K562 (cell line): ENCODE data around the gene APC. TPM values are rescaled to one million over a fixed set of nuclear protein-coding genes. Genes with fewer than 3 reads are reported as not detected.

Experiments
- ATAC-seq: fragments of 200-7000 bp; cut with Tn5 transposase; 3 replicates; pipeline ENCODE4 v1.9.1; 2020; ENCODE audit warnings: moderate library complexity
- BruUV-seq: library from RNA; stranded (reverse); fragments of 400-500 nt; replicated peaks from 2 replicates; lab custom pipeline; 2021; lab: Mats Ljungman, UMichigan
- CTCF ChIA-PET: fragments of 300-600 bp; formaldehyde crosslinking; extraction: SDS; loops from one replicate; lab custom pipeline; 2021; ENCODE audit warnings: low intra/inter-chr PET ratio; lab: Yijun Ruan, JAX
- POLR2A ChIA-PET: fragments of 300-600, 350-650 bp; sonication (Branson Sonifier 250); formaldehyde crosslinking; extraction: SDS; loops from one replicate; lab custom pipeline; 2021; ENCODE audit warnings: antibody characterized with exemption, inconsistent platforms; lab: Yijun Ruan, JAX
- DNase-seq, 4 experiments: peaks; one replicate each; pipeline versions ENCODE4 v3.0.0 to v3.0.0-alpha.2; 2011 to 2018; ENCODE audit warnings: low spot score in 3 of 4, mixed read lengths in 3 of 4; ENCODE audit errors: extremely low read depth in 1 of 4
- FAIRE-seq: peaks from 2 replicates; lab custom pipeline; 2011; peaks lifted over from hg19 to GRCh38; lab: Jason Lieb, UNC
- H2AFZ ChIP-seq: 2 replicates; pipeline ENCODE4 v1.6.0; 2011; ENCODE audit warnings: low read depth, low read length, control low read depth, inconsistent platforms
- H3K27ac ChIP-seq: fragments of 200-600 bp; 3 replicates; pipeline ENCODE4 v1.8.0; 2011; ENCODE audit warnings: low read depth, mild to moderate bottlenecking, control low read depth, inconsistent platforms, low read length, moderate library complexity, mixed read lengths; ENCODE audit errors: extremely low read depth
- H3K27me3 ChIP-seq, 2 experiments: fragments of 300-600 bp in 1 of 2; 2 replicates in 1 of 2; 3 replicates in 1 of 2; pipeline versions ENCODE4 v1.6.0 to v1.8.0; 2011; ENCODE audit warnings: inconsistent platforms in 2 of 2, low read length in 2 of 2, mild to moderate bottlenecking in 1 of 2, mixed read lengths in 1 of 2, moderate library complexity in 1 of 2; ENCODE audit not compliant: control insufficient read depth in 2 of 2, insufficient read depth in 2 of 2
- H3K36me3 ChIP-seq: fragments of 300-600 bp; 3 replicates; pipeline ENCODE4 v1.8.0; 2011; ENCODE audit warnings: mild to moderate bottlenecking, low read length, inconsistent platforms; ENCODE audit not compliant: control insufficient read depth, insufficient read depth
- H3K4me1 ChIP-seq, 2 experiments: fragments of 200-600 bp in 1 of 2; replicated peaks in 1 of 2; 2 replicates in 1 of 2; 3 replicates in 1 of 2; pipeline versions ENCODE4 v1.5.1 to v1.8.0; 2011; ENCODE audit warnings: inconsistent platforms in 2 of 2, low read length in 2 of 2, mild to moderate bottlenecking in 1 of 2, mixed read lengths in 1 of 2, moderate library complexity in 1 of 2; ENCODE audit not compliant: control insufficient read depth in 2 of 2, insufficient read depth in 2 of 2
- H3K4me2 ChIP-seq: 2 replicates; pipeline ENCODE4 v1.6.1; 2011; ENCODE audit warnings: low read length, control low read depth, inconsistent platforms, mixed read lengths; ENCODE audit not compliant: insufficient read depth
- H3K4me3 ChIP-seq: fragments of 200-600 bp; sonication (generic), shearing (Covaris generic); 2 replicates; pipeline ENCODE4 v1.5.1; 2016; ENCODE audit warnings: control low read depth, inconsistent platforms
- H3K79me2 ChIP-seq: fragments of 200-600 bp; 3 replicates; pipeline ENCODE4 v1.8.0; 2011; ENCODE audit warnings: low read length, inconsistent platforms; ENCODE audit not compliant: control insufficient read depth, insufficient read depth
- H3K9ac ChIP-seq, 2 experiments: 2 replicates each; pipeline versions ENCODE4 v1.6.0 to v1.6.1; 2011; ENCODE audit warnings: low read depth in 2 of 2, low read length in 2 of 2, control low read depth in 1 of 2, inconsistent platforms in 1 of 2, mild to moderate bottlenecking in 1 of 2, mixed read lengths in 1 of 2; ENCODE audit not compliant: insufficient read depth in 1 of 2
- H3K9me1 ChIP-seq: one replicate; pipeline ENCODE4 v1.6.0; 2011; ENCODE audit warnings: inconsistent platforms, mild to moderate bottlenecking, low read length, moderate library complexity; ENCODE audit not compliant: control insufficient read depth, insufficient read depth
- H3K9me3 ChIP-seq: replicated peaks from 2 replicates; pipeline ENCODE4 v1.5.1; 2011; ENCODE audit warnings: low read depth, low read length, inconsistent platforms; ENCODE audit not compliant: control insufficient read depth, insufficient read depth
- H4K20me1 ChIP-seq: replicated peaks from 2 replicates; pipeline ENCODE4 v1.6.1; 2011; ENCODE audit warnings: low read length, inconsistent platforms, mixed read lengths; ENCODE audit not compliant: control insufficient read depth, insufficient read depth
- CTCF ChIP-seq, 3 experiments: IDR thresholded peaks in 2 of 3; conservative IDR thresholded peaks in 1 of 3; 2 replicates each; pipeline ENCODE4 v1.5.1; 2011 to 2012; ENCODE audit warnings: low read length in 3 of 3, mild to moderate bottlenecking in 3 of 3, control low read depth in 2 of 3, improper control_type of control experiment in 1 of 3, inconsistent platforms in 1 of 3, low read depth in 1 of 3, mixed read lengths in 1 of 3, moderate library complexity in 1 of 3; ENCODE audit not compliant: insufficient read depth in 2 of 3
- CXXC5 ChIP-seq: fragments of 250-450 bp; sonication (Bioruptor Pico); IDR thresholded peaks from 2 replicates; pipeline ENCODE4 v1.8.0; 2022; ENCODE audit warnings: inconsistent platforms, mild to moderate bottlenecking, moderate library complexity
- DACH1 ChIP-seq: fragments of 450-650 bp; IDR thresholded peaks from 2 replicates; pipeline ENCODE4 v1.6.1; 2018; ENCODE audit not compliant: partially characterized antibody
- DEAF1 ChIP-seq: fragments of 450-650 bp; formaldehyde crosslinking; IDR thresholded peaks from 2 replicates; pipeline ENCODE4 v1.4.0; 2020; ENCODE audit warnings: mild to moderate bottlenecking, moderate library complexity
- HDAC8 ChIP-seq: fragments of 450-650 bp; IDR thresholded peaks from 2 replicates; pipeline ENCODE4 v1.6.1; 2016; ENCODE audit warnings: mild to moderate bottlenecking, missing genetic modification characterization, moderate library complexity, missing compliant biosample characterization
- STAT6 ChIP-seq: sonication (generic); formaldehyde crosslinking; IDR thresholded peaks from 2 replicates; pipeline ENCODE4 v1.8.1; 2023; ENCODE audit warnings: mild to moderate bottlenecking, missing genetic modification reagents
- USF1 ChIP-seq: sonication (generic); formaldehyde crosslinking; IDR thresholded peaks from 2 replicates; pipeline ENCODE4 v1.9.0; 2022; ENCODE audit warnings: mild to moderate bottlenecking, missing genetic modification reagents
- ZBTB11 ChIP-seq, 3 experiments: fragments of 200-800 bp in 1 of 3; fragments of 250-450 bp in 1 of 3; fragments of 450-650 bp in 1 of 3; sonication (Bioruptor Pico) in 1 of 3; sonication (Bioruptor generic) in 1 of 3; formaldehyde crosslinking in 1 of 3; IDR thresholded peaks; 2 replicates each; pipeline versions ENCODE4 v1.6.1 to v1.8.0; 2016 to 2022; ENCODE audit warnings: mild to moderate bottlenecking in 2 of 3, missing genetic modification characterization in 2 of 3, missing compliant biosample characterization in 1 of 3, moderate library complexity in 1 of 3
- ZNF253 ChIP-seq: fragments of 250-450 bp; sonication (Bioruptor Pico); conservative IDR thresholded peaks from 2 replicates; pipeline ENCODE4 v1.6.1; 2021; ENCODE audit warnings: mild to moderate bottlenecking
- ZNF347 ChIP-seq: fragments of 450-650 bp; formaldehyde crosslinking; IDR thresholded peaks from 2 replicates; pipeline ENCODE4 v1.4.0; 2020; ENCODE audit warnings: low read depth, mild to moderate bottlenecking, moderate library complexity
- ZNF408 ChIP-seq: fragments of 250-450 bp; sonication (Bioruptor Pico); IDR thresholded peaks from 2 replicates; pipeline ENCODE4 v1.4.0; 2020; ENCODE audit warnings: low read depth, mild to moderate bottlenecking, moderate library complexity
- WGBS: fragments of 100-300 bp; shearing (Covaris generic); methylation state at CpG from one replicate; pipeline ENCODE4 v1.1.6; 2016; ENCODE audit warnings: low coverage, mixed read lengths; ENCODE audit not compliant: insufficient coverage; ENCODE audit errors: missing lambda C conversion rate; 5-methylcytosine and 5-hydroxymethylcytosine counted together
- in situ Hi-C: fragments of 300-500 bp; cut with MboI; formaldehyde crosslinking; loops from 4 replicates; pipeline ENCODE4 v1.15.0; 2018; ENCODE audit warnings: inconsistent platforms, mixed read lengths
- intact Hi-C: fragments of 100-400 bp; cut with micrococcal nuclease; formaldehyde crosslinking; loops from 2 replicates; pipeline ENCODE4 v1.14.2; 2022
- polyA plus RNA-seq, 8 experiments: library from polyadenylated mRNA; depleted of rRNA in 4 of 8; stranded (reverse) in 5 of 8; unstranded in 3 of 8; fragments of >200 nt; fragmentation: Nextera tagmentation in 2 of 8; fragmentation: Illumina TruSeq in 1 of 8; extraction: Ambion mirVana in 2 of 8; extraction: Trizol in 1 of 8; gene quantifications; 2 replicates each; pipeline versions ENCODE4 v1.2.1 to v1.2.3, GENCODE V29; 2011 to 2014; ENCODE audit warnings: inconsistent platforms in 1 of 8, missing spikeins in 1 of 8
- total RNA-seq, 7 experiments: library from RNA; depleted of rRNA in 6 of 7; stranded (reverse); fragments of >200 nt in 6 of 7; fragmentation: Illumina TruSeq in 2 of 7; extraction: Trizol in 2 of 7; gene quantifications; 2 replicates each; pipeline versions ENCODE4 v1.2.1 to v1.2.3, GENCODE V29; 2011 to 2021; ENCODE audit warnings: low replicate concordance in 1 of 7

Gene APC
- total and polyA plus RNA-seq, 9 of the 15 experiments (the other 6 are each of a cell fraction or from before 2014, with no cell fraction given): 5.7 to 29.5 (median 15.4) TPM

- Histone ChIP-seq H3K27me3 (no peaks in the 10 kb centered on the region), H3K36me3 (peaks cover 58% of the 10 kb centered on the region), H3K79me2 (no peaks in the 10 kb centered on the region), H3K4me1 (no peaks in the 10 kb centered on the region), H3K4me3 (no peak overlapping the region), H3K4me2 (no peak overlapping the region), H2AFZ (no peak overlapping the region), H4K20me1 (no peaks in the 10 kb centered on the region), H3K9me1 (no peaks in the 10 kb centered on the region), H3K27ac (no peak overlapping the region), H3K9ac (no peak overlapping the region), H3K9me3 (no peaks in the 10 kb centered on the region)
- no peak for DNase-seq
- no TSS peak for BruUV-seq
- intact Hi-C loops (no loop called here), in situ Hi-C loops (no loop called here)
- ChIA-PET CTCF (no interaction called here), POLR2A (interaction anchor here (0.6 kb wide), 1 partner anchor 17 kb away, joined by 4 read pairs; no protein-coding TSS in a partner anchor)
- no peak for FAIRE-seq
- ATAC-seq: no peak
- WGBS: 75% methylated on average over 2 of the region's 2 CpGs
- no peak for TF ChIP-seq ZNF347 (CRISPR knock-in tag)
- no peak for TF ChIP-seq CXXC5 (CRISPR knock-in tag)
- no peak for TF ChIP-seq ZNF253 (CRISPR knock-in tag)
- TF ChIP-seq ZBTB11 (CRISPR knock-in tag; IDR thresholded peaks at IDR 0.05): no peak
- no peak for TF ChIP-seq ZNF408 (CRISPR knock-in tag)
- TF ChIP-seq HDAC8: no peak
- no peak for TF ChIP-seq CTCF (IDR thresholded peaks at IDR 0.05 in 2 of 3, conservative IDR thresholded peaks at IDR 0.05 in 1 of 3; ENCODE audit: insufficient read depth in 2 of 3, low read depth in 1 of 3, low read length in 3 of 3)
- TF ChIP-seq STAT6 (CRISPR knock-in tag): no peak
- TF ChIP-seq DEAF1: no peak
- TF ChIP-seq DACH1: no peak
- no peak for TF ChIP-seq USF1 (CRISPR knock-in tag)
Observed at GRCh38 chr5:112823181-112823580, 85.5 kb downstream of the APC start.
